GM21717 (cell line): ENCODE measurements around the gene RPS6KA1.
"Not testable (repeated sequence)": the region's sequence is repeated elsewhere in the genome, so short reads cannot be mapped to it uniquely, and the experiment has no call there.

ENCODE experiments used
- ATAC-seq: cut with Tn5 transposase; IDR thresholded peaks from one replicate; pipeline ENCODE4 v1.9.1; 2021; ENCODE audit warnings: mild to moderate bottlenecking, moderate library complexity; ENCODE audit not compliant: unreplicated experiment

Gene RPS6KA1

GRCh38 chr1:26593385-26593784 lies 63.8 kb downstream of the RPS6KA1 start:
- no peak for ATAC-seq

GRCh38 chr1:26594593-26594992 lies 65.0 kb downstream of the RPS6KA1 start:
- ATAC-seq, result not testable (repeated sequence)

- no peak for ATAC-seq
Observed at GRCh38 chr1:26597629-26598039, 68.1 kb downstream of the RPS6KA1 start.

DNA sequence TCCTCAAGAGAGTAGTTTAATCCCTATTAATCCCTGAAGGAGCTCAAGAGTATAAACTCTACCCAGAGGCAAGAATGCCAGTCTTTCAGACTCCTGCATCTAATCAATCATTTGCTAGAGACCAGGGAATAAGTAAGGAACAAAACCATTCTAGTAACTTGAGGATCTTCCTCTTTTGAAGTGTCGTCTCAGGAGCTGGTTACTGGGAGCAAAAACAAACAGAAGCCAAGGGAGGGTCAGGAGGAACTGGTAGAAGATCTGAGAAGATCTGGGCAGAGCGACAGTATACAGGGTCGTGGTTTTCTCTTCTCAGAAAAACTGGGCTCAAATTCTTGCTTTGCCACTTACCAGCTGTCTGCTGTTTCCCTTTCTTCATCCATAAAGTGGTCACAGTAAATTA lies 69.3 kb downstream of the RPS6KA1 start:
- ATAC-seq, result no peak

GRCh38 chr1:26602378-26602959 lies 72.9 kb downstream of the RPS6KA1 start:
- no peak for ATAC-seq

DNA sequence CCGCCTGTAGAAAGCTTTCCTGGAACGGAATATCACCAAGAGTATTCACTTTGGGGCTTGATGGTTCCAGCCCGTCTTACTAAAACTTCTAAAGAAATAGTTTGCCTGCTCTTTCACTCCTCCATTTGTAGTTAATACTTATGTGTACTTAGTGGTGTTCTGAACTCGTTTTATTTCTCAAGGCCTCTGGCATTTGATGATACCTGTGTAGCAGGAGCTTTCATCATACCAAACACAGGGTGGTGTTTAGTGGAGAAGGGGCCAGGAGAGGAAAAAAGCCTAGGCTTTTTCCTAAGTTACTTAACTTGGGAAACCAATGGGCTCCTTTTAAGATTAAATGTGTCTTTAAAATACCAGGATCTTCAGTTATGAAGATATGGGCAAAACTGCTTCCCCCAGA lies 74.3 kb downstream of the RPS6KA1 start:
- no peak for ATAC-seq

DNA sequence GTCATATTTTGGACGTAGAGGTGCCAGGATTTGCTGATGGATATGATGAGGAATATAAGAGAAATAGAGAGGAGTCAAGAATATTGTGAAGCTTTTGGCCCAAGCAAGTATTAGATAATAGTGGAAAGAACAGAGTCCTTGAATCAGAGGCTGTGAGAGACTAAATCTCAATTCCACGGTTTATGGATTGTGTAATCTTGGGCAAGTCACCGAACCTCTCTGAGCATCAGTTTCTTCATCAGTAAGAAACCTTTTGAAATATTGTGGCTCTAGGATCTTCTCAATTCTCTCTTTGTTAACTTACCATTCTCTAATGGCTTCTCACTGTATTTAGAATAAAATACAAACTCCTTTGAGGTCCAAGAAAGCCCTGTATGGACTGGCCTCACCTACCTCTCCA lies 77.6 kb downstream of the RPS6KA1 start:
- no peak for ATAC-seq

DNA sequence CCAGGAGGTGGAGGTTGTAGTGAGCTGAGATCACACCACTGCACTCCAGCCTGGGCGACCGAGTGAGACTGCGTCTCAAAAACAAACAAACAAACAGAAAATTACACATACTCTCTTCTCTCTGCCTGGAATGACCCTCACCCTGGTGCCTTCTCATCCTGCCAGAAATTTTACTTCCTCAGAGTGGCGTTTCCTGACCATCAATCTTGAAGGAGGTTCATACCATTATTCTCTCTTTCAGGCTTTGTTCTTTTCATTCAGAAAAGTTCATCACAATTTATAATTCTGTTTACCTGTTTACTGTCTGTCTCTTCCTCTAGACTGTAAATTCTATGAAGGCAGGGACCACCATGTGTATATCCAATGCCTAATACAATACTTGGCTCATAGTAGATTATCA lies 79.3 kb downstream of the RPS6KA1 start:
- no peak for ATAC-seq

- ATAC-seq, result no peak
Observed at GRCh38 chr1:26610781-26611180, 81.2 kb downstream of the RPS6KA1 start.

DNA sequence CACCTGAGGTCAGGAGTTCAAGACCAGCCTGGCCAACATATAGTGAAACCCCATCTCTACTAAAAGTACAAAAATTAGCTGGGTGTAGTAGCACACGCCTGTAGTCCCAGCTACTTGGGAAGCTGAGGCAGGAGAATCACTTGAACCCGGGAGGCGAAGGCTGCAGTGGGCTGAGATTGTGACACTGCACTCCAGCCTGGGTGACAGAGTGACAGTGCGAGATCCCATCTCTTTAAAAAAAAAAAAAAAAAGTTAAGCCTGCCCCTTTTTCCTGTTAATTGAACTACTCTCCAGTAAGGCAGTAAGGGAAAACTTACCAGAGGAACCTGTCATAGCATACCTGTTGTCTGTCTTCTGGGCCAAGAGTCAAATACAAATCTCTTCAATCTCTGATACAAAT lies 83.1 kb downstream of the RPS6KA1 start:
- not testable (repeated sequence) for ATAC-seq

GRCh38 chr1:26614655-26615411 lies 85.3 kb downstream of the RPS6KA1 start:
- ATAC-seq, result no peak

GRCh38 chr1:26616881-26617280 lies 87.3 kb downstream of the RPS6KA1 start:
- ATAC-seq, result no peak

GRCh38 chr1:26618561-26618960 lies 89.0 kb downstream of the RPS6KA1 start:
- no peak for ATAC-seq
